K562 (cell line): ENCODE results near the gene EVI2B.

Source experiments
- EGR1 ChIP-seq: fragments of 450-650 bp; conservative IDR thresholded peaks from 2 replicates; pipeline ENCODE4 v1.6.1; 2017; ENCODE audit warnings: mild to moderate bottlenecking
- KDM1A ChIP-seq, 2 experiments: fragments of 450-650 bp; IDR thresholded peaks; 2 replicates each; pipeline ENCODE4 v1.6.1; 2016; ENCODE audit warnings: mild to moderate bottlenecking in 2 of 2
- SMC3 ChIP-seq: conservative IDR thresholded peaks from 2 replicates; pipeline ENCODE4 v1.6.1; 2011; ENCODE audit warnings: low read depth, low read length, improper control_type of control experiment; ENCODE audit not compliant: insufficient read depth

GRCh38 chr17:31357839-31358394 is 44.1 kb upstream of the EVI2B start:
- TF ChIP-seq EGR1, result no peak
- no peak for TF ChIP-seq KDM1A (IDR thresholded peaks at IDR 0.05)
- TF ChIP-seq SMC3, result no peak
